ENCODE measurements around the gene NFYA. TPM values are rescaled to one million over a fixed set of nuclear protein-coding genes. Genes with fewer than 3 reads are reported as not detected.

Gene NFYA
- total and polyA plus RNA-seq, 2 of the 4 experiments (the other 2 are of a cell fraction): 10.9 to 28.5 TPM

DNA sequence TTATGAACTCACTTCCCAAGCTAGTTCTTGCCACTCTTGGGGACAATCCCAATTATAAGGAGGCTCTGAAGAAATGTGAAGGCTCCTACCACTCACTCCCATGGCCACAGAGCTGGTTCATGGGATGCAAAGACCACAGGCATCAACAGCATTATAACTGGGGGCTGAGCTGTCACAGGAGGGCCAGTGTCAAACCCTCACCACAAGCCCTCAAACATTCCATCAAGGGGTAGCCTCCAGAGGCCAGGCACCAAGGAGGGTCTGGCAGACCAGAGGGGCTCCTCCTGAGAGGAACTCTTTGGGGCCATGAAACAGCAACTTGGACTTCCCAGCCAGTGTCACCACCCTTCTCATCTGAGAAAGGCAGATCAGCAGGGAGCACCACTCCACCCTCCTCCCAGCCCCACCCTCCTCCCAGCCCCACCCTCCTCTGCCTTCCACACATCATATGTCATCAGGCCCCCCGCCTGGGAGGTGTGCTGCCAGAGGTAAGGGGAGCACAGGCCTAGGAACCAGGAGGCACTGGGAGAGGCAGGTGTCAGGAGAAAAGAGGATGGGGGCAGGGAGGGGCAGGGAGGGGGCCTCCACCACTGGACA, 31.7 kb upstream of the NFYA start:
- Histone ChIP-seq H3K4me2 (ENCODE audit: low read depth, low read length) (no peak overlapping the region), H2BK15ac (ENCODE audit: low read depth, low read length) (no peak overlapping the region), H3K9me1 (ENCODE audit: insufficient read depth, low read length) (no peaks in the 10 kb centered on the region), H4K8ac (ENCODE audit: low read depth in 2 of 2, low read length in 2 of 2) (no peak overlapping the region), H4K91ac (ENCODE audit: insufficient read depth, low read depth, low read length) (no peak overlapping the region), H3K4me3 (ENCODE audit: insufficient read depth, low read depth, low read length) (no peak overlapping the region), H4K5ac (ENCODE audit: low read depth, low read length) (no peak overlapping the region), H3K9ac (ENCODE audit: low read depth, low read length) (no peak overlapping the region), H2AK9ac (replicated peaks; ENCODE audit: low read depth, low read length, poor library complexity) (no peak overlapping the region), H3K4ac (ENCODE audit: low read depth, low read length) (no peak overlapping the region), H3K9me3 (ENCODE audit: control insufficient read depth, insufficient read depth, low read length) (no peaks in the 10 kb centered on the region), H3K18ac (ENCODE audit: low read depth, low read length) (no peak overlapping the region), H3K56ac (ENCODE audit: extremely low read depth, insufficient read depth, low read length) (no peak overlapping the region), H3K27me3 (ENCODE audit: control insufficient read depth, insufficient read depth, low read length) (peaks cover 7% of the 10 kb centered on the region), H2BK120ac (ENCODE audit: low read depth, low read length) (no peak overlapping the region), H2BK5ac (ENCODE audit: low read depth, low read length, poor library complexity, severe bottlenecking) (no peak overlapping the region), H3K23ac (ENCODE audit: low read depth, low read length) (no peak overlapping the region), H4K20me1 (ENCODE audit: insufficient read depth, low read length) (no peaks in the 10 kb centered on the region), H2AFZ (replicated peaks; ENCODE audit: low read length, poor library complexity) (no peak overlapping the region), H3K79me1 (ENCODE audit: low read depth in 1 of 2, low read length in 2 of 2) (no peaks in the 10 kb centered on the region), H3K27ac (ENCODE audit: insufficient read depth, low read length) (no peak overlapping the region), H3K36me3 (ENCODE audit: control insufficient read depth, insufficient read depth, low read length) (no peaks in the 10 kb centered on the region), H2BK20ac (ENCODE audit: low read depth, low read length) (no peak overlapping the region), H3K14ac (replicated peaks; ENCODE audit: low read depth, low read length) (no peak overlapping the region), H3K4me1 (ENCODE audit: control insufficient read depth, insufficient read depth, low read length) (no peaks in the 10 kb centered on the region), H2AK5ac (ENCODE audit: low read depth, low read length) (no peak overlapping the region)
- DNase-seq (no peak), ATAC-seq (ENCODE audit: low read depth) (no peak)
- intact Hi-C loops (cut with micrococcal nuclease): no loop called here
- dilution Hi-C loops (cut with HindIII; ENCODE audit: low sequenced_read_pairs, unreplicated experiment): no loop called here
- CTCF ChIA-PET: interaction anchor here (1.6 to 2.5 kb wide), 2 partner anchors 13 to 146 kb away, joined by 4 to 11 read pairs; no protein-coding TSS in a partner anchor
- POLR2A ChIA-PET (ENCODE audit: unreplicated experiment): no interaction called here
- TF ChIP-seq SMC3 (IDR thresholded peaks at IDR 0.05; ENCODE audit: low read depth, low read length): no peak
- in situ Hi-C loops (cut with MboI; ENCODE audit: low sequenced_read_pairs): loop anchor here (25.0 kb wide), 2 partner anchors 1054 to 1679 kb away; no protein-coding TSS in a partner anchor
- WGBS, 2 experiments (ENCODE audit: extremely low coverage in 2 of 2, insufficient read length in 1 of 2): no CpG with 5 or more reads among the region's 1 CpG
- no TSS peak for BruUV-seq (replicated peaks)

All from IMR-90 (cell line).